Hepatocyte (in vitro differentiated cells): Measurements from ENCODE around the gene KRT71.

Experiments used
- EZH2 ChIP-seq: fragments of 200-600 bp; sonication (generic); IDR thresholded peaks from 2 replicates; pipeline ENCODE4 v1.6.1; 2016; ENCODE audit warnings: antibody characterized with exemption, mild to moderate bottlenecking, borderline replicate concordance
- TF ChIP-seq, protein P1 (sequence below): fragments of 200-600 bp; sonication (generic); IDR thresholded peaks from 2 replicates; pipeline ENCODE4 v1.5.1; 2016; ENCODE audit warnings: antibody characterized with exemption, mild to moderate bottlenecking; ENCODE audit not compliant: poor library complexity

DNA sequence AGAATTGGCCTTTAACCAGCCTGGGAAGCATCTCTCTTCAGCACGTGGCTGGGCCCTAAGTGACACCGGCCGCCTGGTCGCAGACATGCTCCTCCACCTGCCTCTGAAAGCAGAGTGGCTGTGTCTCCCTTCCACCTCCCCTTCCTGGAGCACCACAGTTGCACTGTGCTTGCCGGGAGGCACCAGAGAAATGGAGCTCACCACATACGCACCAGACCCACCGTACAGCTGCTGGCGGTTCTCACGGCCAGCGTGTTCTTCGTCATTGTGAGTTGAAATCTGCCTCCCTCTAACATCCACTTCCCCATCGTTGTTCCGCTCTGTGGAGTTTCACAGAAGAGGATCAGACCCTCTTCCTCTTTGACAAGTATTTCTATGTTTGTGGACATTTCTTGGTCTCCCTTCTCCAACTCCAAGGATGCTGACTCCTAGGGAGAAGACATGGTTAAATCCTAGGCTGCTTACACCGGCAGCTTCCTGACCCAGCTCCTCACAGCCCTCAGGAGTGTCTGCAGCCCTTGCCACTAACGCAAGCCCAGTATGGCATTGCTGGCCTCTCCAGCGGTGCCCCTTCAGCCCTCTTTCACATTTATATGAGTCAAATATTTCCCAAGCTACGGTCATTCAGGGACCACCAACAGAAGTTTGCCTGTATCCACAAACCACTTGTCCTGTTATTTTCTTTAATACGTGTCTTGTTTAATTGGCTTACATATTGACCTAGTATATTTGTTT lies 21.2 kb downstream of the KRT71 start:
- TF ChIP-seq, protein P1, sequence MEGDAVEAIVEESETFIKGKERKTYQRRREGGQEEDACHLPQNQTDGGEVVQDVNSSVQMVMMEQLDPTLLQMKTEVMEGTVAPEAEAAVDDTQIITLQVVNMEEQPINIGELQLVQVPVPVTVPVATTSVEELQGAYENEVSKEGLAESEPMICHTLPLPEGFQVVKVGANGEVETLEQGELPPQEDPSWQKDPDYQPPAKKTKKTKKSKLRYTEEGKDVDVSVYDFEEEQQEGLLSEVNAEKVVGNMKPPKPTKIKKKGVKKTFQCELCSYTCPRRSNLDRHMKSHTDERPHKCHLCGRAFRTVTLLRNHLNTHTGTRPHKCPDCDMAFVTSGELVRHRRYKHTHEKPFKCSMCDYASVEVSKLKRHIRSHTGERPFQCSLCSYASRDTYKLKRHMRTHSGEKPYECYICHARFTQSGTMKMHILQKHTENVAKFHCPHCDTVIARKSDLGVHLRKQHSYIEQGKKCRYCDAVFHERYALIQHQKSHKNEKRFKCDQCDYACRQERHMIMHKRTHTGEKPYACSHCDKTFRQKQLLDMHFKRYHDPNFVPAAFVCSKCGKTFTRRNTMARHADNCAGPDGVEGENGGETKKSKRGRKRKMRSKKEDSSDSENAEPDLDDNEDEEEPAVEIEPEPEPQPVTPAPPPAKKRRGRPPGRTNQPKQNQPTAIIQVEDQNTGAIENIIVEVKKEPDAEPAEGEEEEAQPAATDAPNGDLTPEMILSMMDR = no peak
- no peak for TF ChIP-seq EZH2
